ENCODE results near the gene SVOP.

GRCh38 chr12:109029411-109029810, 8.5 kb upstream of the SVOP start:
- TF ChIP-seq CTCF (IDR thresholded peaks at IDR 0.05) (no peak), POLR2A (IDR thresholded peaks at IDR 0.05) (no peak), POLR2AphosphoS5 (IDR thresholded peaks at IDR 0.05) (no peak)

Measured in breast epithelium (tissue), 3 donors.